H1 (cell line): ENCODE measurements around the gene XNDC1N. TPM values are rescaled to one million over a fixed set of nuclear protein-coding genes. Genes with fewer than 3 reads are reported as not detected.

Source experiments
- CTCF ChIA-PET: fragments of 300-600 bp; sonication (Branson Sonifier 250); formaldehyde crosslinking; loops from one replicate; lab custom pipeline; 2021; ENCODE audit not compliant: partially characterized antibody; lab: Charles Lee
- POLR2A ChIA-PET: fragments of 300-600 bp; sonication (Branson Sonifier 250); formaldehyde crosslinking; loops from one replicate; lab custom pipeline; 2021; ENCODE audit warnings: inconsistent platforms; ENCODE audit not compliant: partially characterized antibody; lab: Charles Lee
- DNase-seq, 2 experiments: peaks; one replicate each; pipeline versions ENCODE4 v3.0.0 to v3.0.0-alpha.2; 2010 to 2022; ENCODE audit warnings: low spot score in 2 of 2, low read depth in 1 of 2, mixed read lengths in 1 of 2
- FAIRE-seq: peaks from 2 replicates; lab custom pipeline; 2011; peaks lifted over from hg19 to GRCh38; lab: Jason Lieb, UNC
- H2AFZ ChIP-seq: 2 replicates; pipeline ENCODE4 v1.8.1; 2012; ENCODE audit warnings: low read length, inconsistent platforms
- H2AK5ac ChIP-seq: 2 replicates; pipeline ENCODE4 v1.6.1; 2013; ENCODE audit warnings: low read depth, low read length
- H2BK120ac ChIP-seq: replicated peaks from 2 replicates; pipeline ENCODE3; 2013; ENCODE audit warnings: low read depth, low read length, inconsistent platforms
- H2BK12ac ChIP-seq: 2 replicates; pipeline ENCODE4 v1.6.1; 2013; ENCODE audit warnings: low read depth, low read length
- H2BK15ac ChIP-seq: 2 replicates; pipeline ENCODE4 v1.6.1; 2013; ENCODE audit warnings: low read length
- H2BK20ac ChIP-seq: 2 replicates; pipeline ENCODE4 v1.6.1; 2013; ENCODE audit warnings: low read length
- H2BK5ac ChIP-seq: 2 replicates; pipeline ENCODE4 v1.6.1; 2013; ENCODE audit warnings: low read depth, low read length
- H3K14ac ChIP-seq: 2 replicates; pipeline ENCODE4 v1.6.1; 2013; ENCODE audit warnings: inconsistent platforms; ENCODE audit not compliant: insufficient read length
- H3K18ac ChIP-seq: 2 replicates; pipeline ENCODE4 v1.6.1; 2013; ENCODE audit warnings: low read length; ENCODE audit errors: extremely low read depth
- H3K23ac ChIP-seq: 2 replicates; pipeline ENCODE4 v1.6.1; 2013; ENCODE audit warnings: inconsistent platforms; ENCODE audit not compliant: insufficient read length
- H3K23me2 ChIP-seq: 2 replicates; pipeline ENCODE4 v1.6.1; 2013; ENCODE audit warnings: low read depth, low read length
- H3K27ac ChIP-seq: 2 replicates; pipeline ENCODE4 v1.6.1; 2011; ENCODE audit warnings: low read depth, low read length, inconsistent platforms
- H3K27me3 ChIP-seq, 4 experiments: replicated peaks in 1 of 4; 1 replicate in 1 of 4; 2 replicates in 3 of 4; pipeline versions ENCODE4 v1.6.1 to v1.8.1; 2011 to 2013; ENCODE audit warnings: low read length in 3 of 4, mild to moderate bottlenecking in 3 of 4, inconsistent platforms in 2 of 4, mixed read lengths in 2 of 4, moderate library complexity in 1 of 4; ENCODE audit not compliant: control insufficient read depth in 3 of 4, insufficient read depth in 3 of 4; ENCODE audit errors: extremely low read depth in 1 of 4
- H3K36me3 ChIP-seq, 4 experiments: 2 replicates each; pipeline versions ENCODE4 v1.6.1 to v1.8.1; 2011 to 2013; ENCODE audit warnings: mild to moderate bottlenecking in 4 of 4, low read length in 3 of 4, moderate library complexity in 2 of 4, control low read depth in 1 of 4, inconsistent platforms in 1 of 4; ENCODE audit not compliant: insufficient read depth in 4 of 4, control insufficient read depth in 2 of 4
- H3K4ac ChIP-seq: replicated peaks from 2 replicates; pipeline ENCODE3; 2013; ENCODE audit warnings: low read length, low read depth, mixed read lengths, inconsistent platforms; ENCODE audit not compliant: insufficient read length
- H3K4me1 ChIP-seq, 4 experiments: replicated peaks in 1 of 4; 1 replicate in 1 of 4; 2 replicates in 3 of 4; pipeline versions ENCODE4 v1.6.1 to v1.8.1; 2011 to 2013; ENCODE audit warnings: low read length in 3 of 4, inconsistent platforms in 2 of 4, mixed read lengths in 1 of 4; ENCODE audit not compliant: insufficient read depth in 4 of 4, control insufficient read depth in 3 of 4
- H3K4me2 ChIP-seq, 2 experiments: 2 replicates each; pipeline versions ENCODE4 v1.6.1 to v1.8.1; 2011 to 2013; ENCODE audit warnings: low read depth in 2 of 2, low read length in 2 of 2, control low read depth in 1 of 2, inconsistent platforms in 1 of 2, mild to moderate bottlenecking in 1 of 2; ENCODE audit not compliant: insufficient read depth in 1 of 2
- H3K4me3 ChIP-seq, 4 experiments: fragments of 200-600, 300-600 bp in 1 of 4; sonication (generic), shearing (Covaris generic), sonication (Bioruptor Twin) in 1 of 4; 2 replicates each; pipeline versions ENCODE4 v1.5.1 to v1.8.1; 2011 to 2016; ENCODE audit warnings: low read length in 4 of 4, low read depth in 3 of 4, control low read depth in 2 of 4, inconsistent platforms in 2 of 4, mild to moderate bottlenecking in 2 of 4, mixed read lengths in 1 of 4, moderate library complexity in 1 of 4; ENCODE audit not compliant: insufficient read depth in 2 of 4; ENCODE audit errors: extremely low read depth in 1 of 4
- H3K56ac ChIP-seq: replicated peaks from 2 replicates; pipeline ENCODE3; 2013; ENCODE audit warnings: low read depth, mild to moderate bottlenecking, mixed read lengths, low read length, inconsistent platforms; ENCODE audit not compliant: insufficient read length
- H3K79me1 ChIP-seq: 2 replicates; pipeline ENCODE4 v1.6.1; 2013; ENCODE audit warnings: low read depth, low read length, control low read depth
- H3K79me2 ChIP-seq, 2 experiments: 2 replicates each; pipeline versions ENCODE4 v1.6.1 to v1.8.1; 2012 to 2013; ENCODE audit warnings: low read length in 2 of 2, mild to moderate bottlenecking in 2 of 2, inconsistent platforms in 1 of 2; ENCODE audit not compliant: insufficient read depth in 2 of 2, control insufficient read depth in 1 of 2
- H3K9ac ChIP-seq, 4 experiments: replicated peaks in 1 of 4; 1 replicate in 1 of 4; 2 replicates in 3 of 4; pipeline versions ENCODE4 v1.6.1 to v1.8.1; 2011 to 2013; ENCODE audit warnings: low read depth in 3 of 4, low read length in 3 of 4, control low read depth in 2 of 4, mild to moderate bottlenecking in 2 of 4, moderate library complexity in 2 of 4, inconsistent platforms in 1 of 4; ENCODE audit errors: extremely low read depth in 1 of 4
- H3K9me3 ChIP-seq, 2 experiments: 2 replicates each; pipeline versions ENCODE4 v1.6.1 to v1.8.1; 2012 to 2013; ENCODE audit warnings: mild to moderate bottlenecking in 2 of 2, moderate library complexity in 2 of 2, control low read depth in 1 of 2, inconsistent platforms in 1 of 2, low read depth in 1 of 2, low read length in 1 of 2, mixed read lengths in 1 of 2; ENCODE audit not compliant: insufficient read depth in 2 of 2
- H4K20me1 ChIP-seq, 2 experiments: replicated peaks in 1 of 2; 2 replicates each; pipeline versions ENCODE3 to v1.8.1; 2011 to 2013; ENCODE audit warnings: inconsistent platforms in 2 of 2, low read length in 2 of 2, mild to moderate bottlenecking in 1 of 2; ENCODE audit not compliant: insufficient read depth in 2 of 2, control insufficient read depth in 1 of 2
- H4K5ac ChIP-seq: 2 replicates; pipeline ENCODE4 v1.6.1; 2013; ENCODE audit warnings: low read length, low read depth, mixed read lengths, inconsistent platforms; ENCODE audit not compliant: insufficient read length
- H4K8ac ChIP-seq: 2 replicates; pipeline ENCODE4 v1.8.0; 2013; ENCODE audit warnings: mild to moderate bottlenecking, moderate library complexity, low read length, inconsistent platforms; ENCODE audit not compliant: insufficient read depth; ENCODE audit errors: extremely low read depth
- H4K91ac ChIP-seq: replicated peaks from 2 replicates; pipeline ENCODE3; 2013; ENCODE audit warnings: low read length, mixed read lengths, inconsistent platforms; ENCODE audit not compliant: insufficient read length
- ASH2L ChIP-seq: fragments of 200-600, 300-600 bp; sonication (generic); IDR thresholded peaks from one replicate; pipeline ENCODE4 v1.7.1; 2017; ENCODE audit warnings: low read length
- BACH1 ChIP-seq: IDR thresholded peaks from 2 replicates; pipeline ENCODE4 v1.6.1; 2012; ENCODE audit warnings: low read length, improper control_type of control experiment
- CREB1 ChIP-seq: IDR thresholded peaks from 2 replicates; pipeline ENCODE4 v1.6.1; 2012; ENCODE audit warnings: inconsistent platforms
- JUN ChIP-seq: IDR thresholded peaks from 2 replicates; pipeline ENCODE4 v1.6.1; 2011; ENCODE audit warnings: low read depth, mild to moderate bottlenecking, improper control_type of control experiment, low read length
- JUND ChIP-seq: IDR thresholded peaks from 2 replicates; pipeline ENCODE4 v1.6.1; 2011; ENCODE audit warnings: mild to moderate bottlenecking, improper control_type of control experiment, low read length
- KDM5A ChIP-seq: fragments of 200-600 bp; IDR thresholded peaks from 2 replicates; pipeline ENCODE4 v1.7.1; 2012; ENCODE audit warnings: mild to moderate bottlenecking, low read length, inconsistent platforms, mixed read lengths
- SIX5 ChIP-seq: IDR thresholded peaks from 2 replicates; pipeline ENCODE4 v1.6.1; 2011; ENCODE audit warnings: mild to moderate bottlenecking, low read depth, low read length
- YY1 ChIP-seq: IDR thresholded peaks from 2 replicates; pipeline ENCODE4 v1.6.1; 2011; ENCODE audit warnings: low read depth, mild to moderate bottlenecking, low read length
- whole genome bisulfite sequencing, 2 experiments: shearing (Covaris generic) in 1 of 2; methylation state at CpG; one replicate each; pipeline versions ENCODE4 v1.1.6 to v1.1.7; 2013 to 2015; ENCODE audit warnings: low lambda C conversion rate in 2 of 2, mixed read lengths in 2 of 2, inconsistent platforms in 1 of 2, low coverage in 1 of 2, missing lambda C conversion rate in 1 of 2; ENCODE audit not compliant: insufficient replicate concordance in 2 of 2, insufficient coverage in 1 of 2, insufficient read length in 1 of 2; ENCODE audit errors: extremely low coverage in 1 of 2, missing lambda C conversion rate in 1 of 2; 5-methylcytosine and 5-hydroxymethylcytosine counted together
- polyA plus RNA-seq, 7 experiments: library from polyadenylated mRNA; depleted of rRNA in 3 of 7; stranded (reverse) in 5 of 7; unstranded in 2 of 7; fragments of >200 nt in 5 of 7; fragments of 200-250 nt in 2 of 7; gene quantifications; 1 replicate in 5 of 7; 2 replicates in 1 of 7; 4 replicates in 1 of 7; pipeline versions ENCODE4 v1.2.1 to v1.2.3, GENCODE V29; 2011 to 2013; ENCODE audit warnings: missing spikeins in 2 of 7, mixed read lengths in 2 of 7
- total RNA-seq: library from RNA; stranded (reverse); fragmentation: NEBNext Ultra II Directional; extraction: Animal tissue kit (Norgen Biotek cat#: 25700); gene quantifications from 2 replicates; pipeline ENCODE4 v1.2.1, GENCODE V29; 2021

The XNDC1N gene
- total and polyA plus RNA-seq, 2 of the 8 experiments (the other 6 are each of a cell fraction or from before 2014, with no cell fraction given): 5.8 to 7.5 TPM

DNA sequence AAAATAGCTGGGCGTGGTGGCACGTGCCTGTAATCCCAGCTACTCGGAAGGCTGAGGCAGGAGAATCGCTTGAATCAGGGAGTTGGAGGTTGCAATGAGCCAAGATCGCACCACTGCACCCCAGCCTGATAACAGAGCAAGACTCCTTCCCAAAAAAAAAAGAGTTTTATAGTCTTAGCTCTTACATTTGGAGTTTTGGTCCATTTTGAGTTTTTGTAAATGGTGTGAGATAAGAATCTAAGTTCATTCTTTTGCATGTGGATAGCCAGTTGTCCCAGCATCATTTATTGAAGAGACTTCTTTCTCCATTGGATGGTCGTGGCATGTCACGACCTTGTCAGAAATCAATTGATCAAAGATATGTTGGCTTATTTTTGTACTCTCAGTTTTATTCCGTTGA is 35.1 kb upstream of the XNDC1N start:
- no peak overlapping the region for H2BK120ac ChIP-seq
- H2BK12ac ChIP-seq: no peak overlapping the region
- 0 out of 4 replicates have a peak, but pooled peaks cover 0 to 5% of the 10 kb centered on the region in 2 experiments for H3K79me2 ChIP-seq
- H3K36me3 ChIP-seq: peaks cover 0 to 25% (median 11%) of the 10 kb centered on the region in 4 experiments; a peak in 5 of 8 replicates
- no peaks in the 10 kb centered on the region for H3K23me2 ChIP-seq
- no peaks in the 10 kb centered on the region for H3K4me1 ChIP-seq
- no peaks in the 10 kb centered on the region for H3K27me3 ChIP-seq
- H2BK5ac ChIP-seq: no peak overlapping the region
- DNase-seq: no peak
- no peak overlapping the region for H3K27ac ChIP-seq
- no peak overlapping the region for H2AFZ ChIP-seq
- H3K14ac ChIP-seq: no peak overlapping the region
- WGBS, 2 experiments: 90% methylated on average over 8 of the region's 8 CpGs; no CpG with 5 or more reads in 1 of the 2 experiments
- H2AK5ac ChIP-seq: no peak overlapping the region
- no peak for TF ChIP-seq ASH2L
- TF ChIP-seq JUND: no peak
- TF ChIP-seq CREB1: no peak
- no peak for TF ChIP-seq JUN
- TF ChIP-seq BACH1: no peak
- no peak for TF ChIP-seq KDM5A
- TF ChIP-seq YY1: no peak
- no peak for TF ChIP-seq SIX5
- ChIA-PET POLR2A (interaction anchor here (1.8 kb wide), 1 partner anchor 35 kb away, joined by 4 read pairs; the partner anchor contains the start of gene XNDC1N), CTCF (no interaction called here)
- no peak for FAIRE-seq
- no peak overlapping the region for H2BK20ac ChIP-seq
- no peak overlapping the region for H3K18ac ChIP-seq
- no peak overlapping the region for H4K5ac ChIP-seq
- H3K56ac ChIP-seq: no peak overlapping the region
- no peak overlapping the region for H4K8ac ChIP-seq
- H2BK15ac ChIP-seq: no peak overlapping the region
- no peak overlapping the region for H3K23ac ChIP-seq
- peaks cover 2 to 4% of the 10 kb centered on the region in 2 experiments for H4K20me1 ChIP-seq
- H4K91ac ChIP-seq: no peak overlapping the region
- no peak overlapping the region for H3K4ac ChIP-seq
- H3K9me3 ChIP-seq: no peaks in the 10 kb centered on the region
- no peak overlapping the region for H3K9ac ChIP-seq
- no peak overlapping the region for H3K4me2 ChIP-seq
- H3K79me1 ChIP-seq: no peaks in the 10 kb centered on the region; the same call in 1 of the 2 replicates
- H3K4me3 ChIP-seq: no peak overlapping the region
